Breast epithelium (tissue), 4 donors: ENCODE measurements around the gene GPR61. TPM values are rescaled to one million over a fixed set of nuclear protein-coding genes. Genes with fewer than 3 reads are reported as not detected.
A peak's percentile ranks its signal among the peaks of the same experiment; 100 is the strongest.

Experiments used
- DNase-seq, 2 donors: peaks; one replicate each; pipeline ENCODE4 v3.0.0-alpha.2; 2019; ENCODE audit warnings: low spot score in 2 of 2
- H3K27ac ChIP-seq, 2 donors: fragments of 200-600 bp; sonication (generic) in 1 of 2; one replicate each; pipeline ENCODE4 v1.5.1; 2016 to 2019; ENCODE audit warnings: mild to moderate bottlenecking in 1 of 2
- H3K27me3 ChIP-seq, 2 donors: fragments of 200-600 bp; sonication (generic) in 1 of 2; one replicate each; pipeline versions ENCODE4 v1.5.1 to v1.6.0; 2017 to 2019; ENCODE audit warnings: control low read depth in 1 of 2, mild to moderate bottlenecking in 1 of 2
- H3K36me3 ChIP-seq: fragments of 200-600 bp; one replicate; pipeline ENCODE4 v1.5.1; 2019
- H3K4me1 ChIP-seq, 2 donors: fragments of 200-600 bp; sonication (generic); one replicate each; pipeline ENCODE4 v1.5.1; 2016 to 2019; ENCODE audit warnings: control low read depth in 1 of 2
- H3K4me3 ChIP-seq, 3 donors: fragments of 200-600 bp; sonication (generic); 1 replicate in 2 of 3; 2 replicates in 1 of 3; pipeline ENCODE4 v1.5.1; 2016 to 2019; ENCODE audit warnings: mild to moderate bottlenecking in 3 of 3, moderate library complexity in 2 of 3
- H3K9me3 ChIP-seq, 2 donors: fragments of 200-600 bp; sonication (generic) in 1 of 2; one replicate each; pipeline ENCODE4 v1.5.1; 2016 to 2019; ENCODE audit warnings: control low read depth in 1 of 2
- POLR2A ChIP-seq: fragments of 450-650 bp; IDR thresholded peaks from one replicate; pipeline ENCODE4 v1.6.1; 2016; ENCODE audit warnings: antibody characterized with exemption, mild to moderate bottlenecking, moderate library complexity
- POLR2AphosphoS5 ChIP-seq, 3 donors: sonication (generic); formaldehyde crosslinking; IDR thresholded peaks; one replicate each; pipeline ENCODE4 v1.6.1; 2017; ENCODE audit warnings: antibody characterized with exemption in 3 of 3
- intact Hi-C: fragments of 100-400 bp; cut with DNase I; formaldehyde crosslinking; loops from one replicate; pipeline ENCODE4 v1.15.1; 2023; ENCODE audit warnings: low total_unique reads
- total RNA-seq, 3 donors: library from RNA; depleted of rRNA; stranded (reverse); fragments of >200 nt; gene quantifications; one replicate each; pipeline ENCODE4 v1.1.0, GENCODE V29; 2016
- TF ChIP-seq, protein P1 (sequence below), 3 donors: fragments of 450-650 bp; IDR thresholded peaks; one replicate each; pipeline ENCODE4 v1.5.1; 2016 to 2017; ENCODE audit warnings: antibody characterized with exemption in 3 of 3, mild to moderate bottlenecking in 3 of 3, moderate library complexity in 3 of 3

GPR61 gene
- total RNA-seq, 3 donors from 2014 or later, result not detected

DNA sequence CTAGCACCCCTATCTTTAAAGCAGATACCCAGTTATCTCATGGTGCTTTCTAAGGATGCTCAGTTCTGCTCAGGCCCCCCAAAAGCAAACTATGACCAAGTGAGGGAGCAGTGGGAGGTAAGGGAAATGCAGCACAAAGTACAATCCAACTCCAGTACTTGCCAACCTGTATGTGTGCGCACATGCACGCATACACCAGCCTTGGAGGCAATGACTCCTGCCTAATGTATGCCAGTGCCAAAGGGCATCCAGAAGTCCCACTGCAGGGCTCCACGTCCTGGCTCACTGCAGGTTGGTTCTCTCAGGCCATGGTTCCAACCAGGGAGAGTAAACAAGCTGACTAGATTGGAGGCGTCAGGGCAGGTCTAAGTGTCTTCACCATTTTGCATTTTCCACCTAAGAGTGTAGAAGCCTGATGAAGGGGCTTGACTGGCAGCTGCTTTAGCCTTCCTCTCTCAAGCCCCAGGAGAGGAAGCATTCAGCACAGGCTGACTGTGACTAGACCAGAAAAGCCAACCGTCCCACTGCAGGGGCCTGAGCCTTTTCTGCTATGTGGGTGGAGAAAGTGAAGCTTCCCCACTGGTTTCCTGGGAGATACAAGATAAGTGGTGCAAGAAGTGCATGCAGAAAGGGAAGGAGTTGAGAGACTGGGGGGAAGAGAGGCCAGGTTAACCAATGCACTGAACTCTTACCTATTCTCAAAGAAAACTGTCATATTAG lies 37.9 kb upstream of the GPR61 start:
- intact Hi-C loops, result no loop called here
- Histone ChIP-seq H3K4me3 (no peak overlapping the region), H3K36me3 (no peaks in the 10 kb centered on the region), H3K4me1 (no peaks in the 10 kb centered on the region), H3K27ac (no peak overlapping the region), H3K9me3 (no peaks in the 10 kb centered on the region), H3K27me3 (no peaks in the 10 kb centered on the region)
- TF ChIP-seq, protein P1, sequence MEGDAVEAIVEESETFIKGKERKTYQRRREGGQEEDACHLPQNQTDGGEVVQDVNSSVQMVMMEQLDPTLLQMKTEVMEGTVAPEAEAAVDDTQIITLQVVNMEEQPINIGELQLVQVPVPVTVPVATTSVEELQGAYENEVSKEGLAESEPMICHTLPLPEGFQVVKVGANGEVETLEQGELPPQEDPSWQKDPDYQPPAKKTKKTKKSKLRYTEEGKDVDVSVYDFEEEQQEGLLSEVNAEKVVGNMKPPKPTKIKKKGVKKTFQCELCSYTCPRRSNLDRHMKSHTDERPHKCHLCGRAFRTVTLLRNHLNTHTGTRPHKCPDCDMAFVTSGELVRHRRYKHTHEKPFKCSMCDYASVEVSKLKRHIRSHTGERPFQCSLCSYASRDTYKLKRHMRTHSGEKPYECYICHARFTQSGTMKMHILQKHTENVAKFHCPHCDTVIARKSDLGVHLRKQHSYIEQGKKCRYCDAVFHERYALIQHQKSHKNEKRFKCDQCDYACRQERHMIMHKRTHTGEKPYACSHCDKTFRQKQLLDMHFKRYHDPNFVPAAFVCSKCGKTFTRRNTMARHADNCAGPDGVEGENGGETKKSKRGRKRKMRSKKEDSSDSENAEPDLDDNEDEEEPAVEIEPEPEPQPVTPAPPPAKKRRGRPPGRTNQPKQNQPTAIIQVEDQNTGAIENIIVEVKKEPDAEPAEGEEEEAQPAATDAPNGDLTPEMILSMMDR (IDR thresholded peaks at IDR 0.05), result no peak
- no peak for TF ChIP-seq POLR2A
- no peak for TF ChIP-seq POLR2AphosphoS5 (IDR thresholded peaks at IDR 0.05)
- no peak for DNase-seq

DNA sequence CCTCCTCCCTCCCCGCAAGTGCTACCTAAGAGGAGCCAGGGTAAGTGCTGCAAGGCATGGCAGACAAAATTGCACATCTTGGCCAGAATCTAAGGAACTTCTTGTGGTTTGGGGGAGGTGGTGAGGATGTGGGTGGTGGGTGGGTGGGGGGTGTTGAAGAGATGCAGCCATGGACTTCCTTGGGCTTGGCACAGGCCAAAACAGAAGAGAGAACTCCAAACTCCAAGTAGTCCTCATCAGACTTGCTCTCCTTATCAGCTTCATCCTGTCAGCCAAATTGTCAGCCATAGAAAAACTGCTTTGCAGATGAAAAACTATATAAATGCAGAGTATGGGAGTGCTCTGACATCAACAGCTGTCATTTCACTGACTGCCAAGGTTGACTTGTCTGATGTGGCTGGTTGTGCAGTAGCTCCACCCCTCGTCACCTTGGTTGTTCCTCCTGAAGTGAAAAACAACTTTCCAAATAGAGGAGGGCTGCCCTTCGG lies 37.3 kb upstream of the GPR61 start:
- intact Hi-C loops, result no loop called here
- TF ChIP-seq POLR2AphosphoS5 (IDR thresholded peaks at IDR 0.05), result no peak
- TF ChIP-seq POLR2A, result no peak
- TF ChIP-seq, protein P1 (IDR thresholded peaks at IDR 0.05), result no peak
- Histone ChIP-seq H3K4me3 (no peak overlapping the region), H3K4me1 (no peaks in the 10 kb centered on the region), H3K27ac (peak overlapping the region in 1 of 2 donors; percentile 32), H3K36me3 (no peaks in the 10 kb centered on the region), H3K27me3 (no peaks in the 10 kb centered on the region), H3K9me3 (no peaks in the 10 kb centered on the region)
- no peak for DNase-seq

DNA sequence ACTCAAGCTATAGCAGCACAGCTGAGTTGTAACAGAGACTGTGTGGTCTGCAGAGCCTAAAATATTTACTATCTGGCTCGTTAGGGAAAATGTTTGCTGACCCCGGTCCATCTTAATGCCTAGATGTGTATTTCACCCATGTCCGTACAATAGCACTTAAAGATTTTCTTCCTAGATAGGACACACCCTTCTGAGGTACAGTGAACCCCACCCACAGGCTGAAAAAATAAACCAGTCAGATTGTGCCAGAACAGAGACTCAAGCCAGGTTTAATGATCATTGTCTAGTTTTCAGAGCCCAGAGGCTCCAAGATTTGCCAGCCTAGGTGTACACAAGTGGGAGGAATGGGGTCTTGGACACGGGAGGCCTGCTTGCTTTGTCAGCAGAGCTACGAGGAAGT lies 35.7 kb upstream of the GPR61 start:
- no peak for DNase-seq
- H3K27ac ChIP-seq, result peak overlapping the region in 1 of 2 donors; percentile 36
- no peak overlapping the region for H3K4me3 ChIP-seq
- no peaks in the 10 kb centered on the region for H3K4me1 ChIP-seq
- H3K9me3 ChIP-seq, result no peaks in the 10 kb centered on the region
- intact Hi-C loops, result no loop called here
- H3K27me3 ChIP-seq, result no peaks in the 10 kb centered on the region
- no peaks in the 10 kb centered on the region for H3K36me3 ChIP-seq
- no peak for TF ChIP-seq POLR2A
- no peak for TF ChIP-seq POLR2AphosphoS5 (IDR thresholded peaks at IDR 0.05)
- TF ChIP-seq, protein P1 (IDR thresholded peaks at IDR 0.05), result no peak

DNA sequence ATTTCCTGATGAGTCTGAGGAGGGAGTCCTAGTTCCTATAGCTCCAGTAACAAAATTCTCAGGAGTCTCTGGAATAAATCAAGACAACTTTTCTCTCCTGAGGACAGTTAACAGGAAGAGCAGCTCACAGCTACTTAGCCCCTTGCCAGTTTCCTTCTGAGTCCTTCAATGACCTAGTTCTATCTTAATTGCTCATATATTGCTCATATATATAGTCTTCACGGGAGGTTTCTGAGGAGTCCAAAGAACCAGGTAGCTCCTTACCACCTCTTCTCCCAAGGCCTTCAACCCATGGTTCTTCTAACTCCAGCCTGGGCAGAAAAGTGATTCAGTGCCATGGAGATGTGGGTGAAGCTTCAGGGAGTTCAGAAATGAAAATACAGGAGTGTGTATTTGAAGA lies 34.7 kb upstream of the GPR61 start:
- no peaks in the 10 kb centered on the region for H3K27me3 ChIP-seq
- TF ChIP-seq POLR2A, result no peak
- no peak for TF ChIP-seq POLR2AphosphoS5 (IDR thresholded peaks at IDR 0.05)
- TF ChIP-seq, protein P1 (IDR thresholded peaks at IDR 0.05), result no peak
- H3K9me3 ChIP-seq, result no peaks in the 10 kb centered on the region
- no peak overlapping the region for H3K27ac ChIP-seq
- H3K4me1 ChIP-seq, result no peaks in the 10 kb centered on the region
- intact Hi-C loops, result no loop called here
- no peak overlapping the region for H3K4me3 ChIP-seq
- no peak for DNase-seq
- H3K36me3 ChIP-seq, result no peaks in the 10 kb centered on the region
